Ovary (tissue), 9 donors: ENCODE measurements around the gene PTPRN2. TPM values are rescaled to one million over a fixed set of nuclear protein-coding genes. Genes with fewer than 3 reads are reported as not detected.

Experiments
- DNase-seq, 5 donors: peaks; one replicate each; pipeline ENCODE4 v3.0.0-alpha.2; 2019 to 2020
- H3K27ac ChIP-seq, 2 donors: fragments of 200-600 bp; one replicate each; pipeline versions ENCODE4 v1.5.1 to v1.8.0; 2019 to 2022
- H3K27me3 ChIP-seq: fragments of 200-600 bp; one replicate; pipeline ENCODE4 v1.8.0; 2022
- H3K36me3 ChIP-seq: fragments of 200-600 bp; sonication (generic); one replicate; pipeline ENCODE4 v1.5.1; 2019
- H3K4me1 ChIP-seq: one replicate; pipeline ENCODE4 v1.8.1; 2013; ENCODE audit warnings: mild to moderate bottlenecking, moderate library complexity; ENCODE audit not compliant: insufficient read depth
- H3K4me3 ChIP-seq: fragments of 200-600 bp; sonication (generic); one replicate; pipeline ENCODE4 v1.5.1; 2017
- H3K9me3 ChIP-seq, 2 donors: fragments of 200-600 bp in 1 of 2; sonication (generic) in 1 of 2; one replicate each; pipeline versions ENCODE4 v1.5.1 to v1.8.1; 2013 to 2019; ENCODE audit warnings: mild to moderate bottlenecking in 1 of 2, moderate library complexity in 1 of 2
- CTCF ChIP-seq, 3 donors: fragments of 450-650 bp in 2 of 3; fragments of 200-600 bp in 1 of 3; IDR thresholded peaks; one replicate each; pipeline versions ENCODE4 v1.5.1 to v1.8.0; 2016 to 2022; ENCODE audit warnings: antibody characterized with exemption in 3 of 3, mild to moderate bottlenecking in 1 of 3
- EP300 ChIP-seq: sonication (generic); formaldehyde crosslinking; IDR thresholded peaks from one replicate; pipeline ENCODE4 v1.6.1; 2017; ENCODE audit warnings: antibody characterized with exemption
- POLR2A ChIP-seq: fragments of 450-650 bp; IDR thresholded peaks from one replicate; pipeline ENCODE4 v1.6.1; 2017; ENCODE audit warnings: antibody characterized with exemption, mild to moderate bottlenecking, moderate library complexity
- WGBS, 3 donors: extraction: QIAGEN DNeasy Blood & Tissue Kit in 1 of 3; methylation state at CpG; one replicate each; pipeline versions ENCODE4 v1.1.5 to v1.1.7; 2013 to 2017; 5-methylcytosine and 5-hydroxymethylcytosine counted together
- intact Hi-C, 4 donors: fragments of 100-400 bp; cut with DNase I; formaldehyde crosslinking; loops; one replicate each; pipeline versions ENCODE4 v1.11.0 to v1.15.1; 2022 to 2023
- polyA plus RNA-seq, 2 donors: library from polyadenylated mRNA; stranded (reverse); fragments of 200-250 nt in 1 of 2; fragments of 350-450 nt in 1 of 2; fragmentation: Illumina TruSeq in 1 of 2; extraction: RNeasy Lipid Tissue Mini Kit (QIAGEN cat#74804) in 1 of 2; gene quantifications; one replicate each; pipeline ENCODE4 v1.2.3, GENCODE V29; 2013 to 2014
- total RNA-seq, 7 donors: library from RNA; depleted of rRNA in 2 of 7; stranded (reverse); fragments of >200 nt in 2 of 7; fragmentation: NEBNext Ultra II Directional in 3 of 7; extraction: Animal tissue kit (Norgen Biotek cat#: 25700) in 3 of 7; gene quantifications; one replicate each; pipeline versions ENCODE4 v1.1.0 to v1.2.4, GENCODE V29; 2016 to 2023
- donor health status: DM: no; HTN: no; CAD: no; lungs with moderate emphysema.
- donor health status: DM: no; HTN: no; CAD: no.
- donor health status: Bipolar disorder and iron deficiency.
- donor health status: DM: yes; HTN: yes; CAD: no.
- donor health status: DM: no; HTN: no; CAD: no.
- donor health status: DM: yes; HTN: yes; CAD: no.

PTPRN2 gene
- total and polyA plus RNA-seq, 9 donors = 3.5 to 11.1 (median 5.9) TPM

- Histone ChIP-seq H3K27me3 (no peaks in the 10 kb centered on the region), H3K4me3 (no peak overlapping the region), H3K9me3 (no peaks in the 10 kb centered on the region), H3K36me3 (no peaks in the 10 kb centered on the region), H3K4me1 (no peaks in the 10 kb centered on the region), H3K27ac (no peak overlapping the region)
- DNase-seq = no peak
- intact Hi-C loops = no loop called here
- WGBS, 3 donors = 95 to 98% (median 96%) methylated on average over 13 of the region's 13 CpGs
- TF ChIP-seq EP300 = no peak
- TF ChIP-seq POLR2A = no peak
- no peak for TF ChIP-seq CTCF (IDR thresholded peaks at IDR 0.05)
Observed at GRCh38 chr7:158623241-158623640, 35.6 kb upstream of the PTPRN2 start.

- intact Hi-C loops = no loop called here
- 87 to 90% (median 88%) methylated on average over 6 of the region's 6 CpGs for WGBS, 3 donors
- Histone ChIP-seq H3K27ac (no peak overlapping the region), H3K27me3 (no peaks in the 10 kb centered on the region), H3K4me1 (no peaks in the 10 kb centered on the region), H3K9me3 (no peaks in the 10 kb centered on the region), H3K36me3 (no peaks in the 10 kb centered on the region), H3K4me3 (no peak overlapping the region)
- no peak for DNase-seq
- TF ChIP-seq POLR2A = no peak
- TF ChIP-seq EP300 = no peak
- no peak for TF ChIP-seq CTCF (IDR thresholded peaks at IDR 0.05)
Observed at GRCh38 chr7:158620839-158621441, 33.3 kb upstream of the PTPRN2 start.

GRCh38 chr7:158620418-158620817, 32.8 kb upstream of the PTPRN2 start:
- H3K9me3 ChIP-seq = no peaks in the 10 kb centered on the region
- WGBS, 3 donors = 95 to 97% (median 97%) methylated on average over 5 of the region's 5 CpGs
- TF ChIP-seq CTCF (IDR thresholded peaks at IDR 0.05) = no peak
- intact Hi-C loops = no loop called here
- no peaks in the 10 kb centered on the region for H3K36me3 ChIP-seq
- no peaks in the 10 kb centered on the region for H3K4me1 ChIP-seq
- no peak for DNase-seq
- no peak overlapping the region for H3K27ac ChIP-seq
- H3K27me3 ChIP-seq = no peaks in the 10 kb centered on the region
- H3K4me3 ChIP-seq = no peak overlapping the region

- Histone ChIP-seq H3K27me3 (no peaks in the 10 kb centered on the region), H3K36me3 (no peaks in the 10 kb centered on the region), H3K4me3 (no peak overlapping the region), H3K4me1 (no peaks in the 10 kb centered on the region), H3K27ac (no peak overlapping the region), H3K9me3 (no peaks in the 10 kb centered on the region)
- intact Hi-C loops = no loop called here
- WGBS, 3 donors = 93 to 98% (median 96%) methylated on average over 4 of the region's 4 CpGs
- DNase-seq = no peak
- TF ChIP-seq EP300 (no peak), CTCF (IDR thresholded peaks at IDR 0.05) (no peak), POLR2A (no peak)
Observed at GRCh38 chr7:158618745-158619140, 31.1 kb upstream of the PTPRN2 start.
